Lung (tissue), 12 donors: Measurements from ENCODE around the gene TMEM263. TPM values are rescaled to one million over a fixed set of nuclear protein-coding genes. Genes with fewer than 3 reads are reported as not detected.

Source experiments
- ATAC-seq: fragments of 200-7000 bp; cut with Tn5 transposase; one replicate; pipeline ENCODE4 v1.9.1; 2020; ENCODE audit warnings: moderate number of reproducible peaks; ENCODE audit not compliant: insufficient read depth, low FRiP score
- DNase-seq, 3 donors: peaks; one replicate each; pipeline ENCODE4 v3.0.0-alpha.2; 2013 to 2017
- H3K27ac ChIP-seq, 2 donors: one replicate each; pipeline ENCODE4 v1.5.1; 2013; ENCODE audit warnings: mild to moderate bottlenecking in 2 of 2, moderate library complexity in 2 of 2, control low read depth in 1 of 2, inconsistent platforms in 1 of 2, low read depth in 1 of 2, low read length in 1 of 2
- H3K27me3 ChIP-seq, 3 donors: one replicate each; pipeline ENCODE4 v1.5.1; 2013; ENCODE audit warnings: low read length in 2 of 3; ENCODE audit not compliant: control insufficient read depth in 3 of 3, insufficient read depth in 3 of 3
- H3K36me3 ChIP-seq, 4 donors: one replicate each; pipeline ENCODE4 v1.5.1; 2013; ENCODE audit warnings: low read length in 4 of 4, mild to moderate bottlenecking in 1 of 4, moderate library complexity in 1 of 4; ENCODE audit not compliant: control insufficient read depth in 4 of 4, insufficient read depth in 4 of 4
- H3K4me1 ChIP-seq, 5 donors: one replicate each; pipeline ENCODE4 v1.5.1; 2013; ENCODE audit warnings: low read length in 5 of 5, mild to moderate bottlenecking in 2 of 5, moderate library complexity in 1 of 5; ENCODE audit not compliant: control insufficient read depth in 5 of 5, insufficient read depth in 5 of 5
- H3K4me3 ChIP-seq: one replicate; pipeline ENCODE4 v1.5.1; 2013; ENCODE audit warnings: mild to moderate bottlenecking, control low read depth, moderate library complexity
- H3K9ac ChIP-seq, 2 donors: one replicate each; pipeline ENCODE4 v1.5.1; 2013; ENCODE audit warnings: low read length in 2 of 2, control low read depth in 1 of 2; ENCODE audit not compliant: insufficient read depth in 1 of 2
- H3K9me3 ChIP-seq, 4 donors: one replicate each; pipeline ENCODE4 v1.5.1; 2013; ENCODE audit warnings: low read length in 3 of 4, mild to moderate bottlenecking in 1 of 4, moderate library complexity in 1 of 4; ENCODE audit not compliant: control insufficient read depth in 4 of 4, insufficient read depth in 3 of 4
- CTCF ChIP-seq: IDR thresholded peaks from 2 replicates; pipeline ENCODE4 v1.5.1; 2012; ENCODE audit warnings: mild to moderate bottlenecking; ENCODE audit errors: control extremely low read depth, extremely low read depth
- WGBS, 2 donors: extraction: QIAGEN DNeasy Blood & Tissue Kit; methylation state at CpG; one replicate each; pipeline ENCODE4 v1.1.7; 2013; 5-methylcytosine and 5-hydroxymethylcytosine counted together
- polyA plus RNA-seq, 2 donors: library from polyadenylated mRNA; stranded (reverse); fragments of 200-250 nt; gene quantifications; one replicate each; pipeline ENCODE4 v1.2.1, GENCODE V29; 2013
- total RNA-seq, 2 donors: library from RNA; depleted of rRNA in 1 of 2; stranded (reverse); fragments of >200 nt in 1 of 2; gene quantifications; one replicate each; pipeline ENCODE4 v1.2.1, GENCODE V29; 2014 to 2021
- donor health status: control.
- donor health status: control.
- donor health status: Bipolar disorder and iron deficiency.
- donor health status: healthy.
- donor health status: DM: yes; HTN: yes; CAD: no.

TMEM263 gene
- total and polyA plus RNA-seq, 4 donors, result 9.6 to 73.9 (median 22.2) TPM

DNA sequence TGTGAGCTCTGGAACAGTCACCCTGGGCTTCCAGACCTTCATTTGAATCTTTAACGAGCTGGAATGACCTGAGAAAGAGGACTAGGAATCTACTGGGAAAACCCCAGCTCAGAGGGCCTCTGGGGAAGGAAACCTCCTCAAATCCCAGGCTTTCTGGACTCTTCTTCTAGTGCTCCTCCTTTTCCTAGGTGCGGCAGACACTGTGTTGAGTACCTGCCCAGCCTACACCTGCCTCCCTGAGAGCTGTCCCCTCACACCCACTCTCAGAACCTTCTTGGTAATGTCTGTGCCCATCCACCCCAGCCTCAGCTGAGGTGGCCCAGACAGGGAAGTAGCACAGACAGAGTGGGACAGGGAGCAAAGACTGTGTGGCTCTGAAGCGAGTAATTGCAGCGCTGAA lies 47.9 kb upstream of the TMEM263 start:
- ATAC-seq (no peak), DNase-seq (no peak)
- no peak overlapping the region for H3K27ac ChIP-seq
- H3K4me1 ChIP-seq, result peaks cover 0 to 7% (median 0%) of the 10 kb centered on the region in 5 donors
- no peaks in the 10 kb centered on the region for H3K36me3 ChIP-seq
- H3K27me3 ChIP-seq, result peaks cover 0 to 9% (median 0%) of the 10 kb centered on the region in 3 donors
- TF ChIP-seq CTCF, result no peak
- 72 to 78% methylated on average over 4 of the region's 4 CpGs for WGBS, 2 donors
- H3K9ac ChIP-seq, result no peak overlapping the region
- H3K4me3 ChIP-seq, result no peak overlapping the region
- H3K9me3 ChIP-seq, result no peaks in the 10 kb centered on the region

DNA sequence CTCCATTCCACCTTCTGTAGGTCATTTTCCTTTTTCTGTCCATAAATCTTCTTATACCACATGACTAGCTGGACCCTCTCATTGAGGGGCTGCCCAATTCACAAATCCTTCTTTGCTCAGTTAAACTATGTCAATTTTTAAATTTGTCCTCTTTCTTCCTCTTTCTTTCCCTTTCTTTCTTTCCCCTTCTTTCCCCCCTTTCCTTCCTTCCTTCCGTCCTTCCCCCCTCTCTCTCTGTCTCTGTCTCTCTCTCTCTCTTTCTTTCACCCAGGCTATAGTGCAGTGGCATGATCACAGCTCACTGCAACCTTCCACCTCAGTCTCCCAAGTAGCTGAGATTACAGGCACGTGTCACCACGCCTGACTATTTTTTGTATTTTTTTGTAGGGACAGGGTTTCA lies 47.1 kb upstream of the TMEM263 start:
- H3K27me3 ChIP-seq, result peaks cover 0 to 4% (median 0%) of the 10 kb centered on the region in 3 donors

DNA sequence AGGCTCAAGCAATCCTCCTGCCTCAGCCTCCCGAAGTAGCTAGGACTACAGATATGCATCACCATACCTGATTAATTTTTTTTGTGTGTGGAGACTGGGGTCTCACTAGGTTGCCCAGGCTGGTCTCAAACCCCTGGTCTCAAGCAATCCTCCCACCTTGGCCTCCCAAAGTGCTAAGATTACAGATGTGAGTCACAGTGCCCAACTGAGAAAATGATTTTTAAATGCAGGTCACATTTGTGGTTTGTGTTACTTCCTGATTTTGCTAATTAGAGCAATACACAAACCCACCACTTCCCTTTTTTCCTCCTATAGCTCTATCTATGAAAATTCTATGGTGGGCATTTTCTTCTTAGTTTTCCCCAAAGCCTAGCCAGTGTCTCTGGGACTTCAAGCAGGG lies 45.5 kb upstream of the TMEM263 start:
- H3K36me3 ChIP-seq, result no peaks in the 10 kb centered on the region
- no peaks in the 10 kb centered on the region for H3K27me3 ChIP-seq
- no peak for DNase-seq
- no peak overlapping the region for H3K9ac ChIP-seq
- no peak overlapping the region for H3K27ac ChIP-seq
- no peaks in the 10 kb centered on the region for H3K4me1 ChIP-seq
- WGBS, 2 donors, result 92 to 93% methylated on average over 1 of the region's 1 CpG
- no peaks in the 10 kb centered on the region for H3K9me3 ChIP-seq
- TF ChIP-seq CTCF, result no peak
- no peak for ATAC-seq
- no peak overlapping the region for H3K4me3 ChIP-seq

More for the DNA sequence above, 47.1 kb upstream of the TMEM263 start:
- no peaks in the 10 kb centered on the region for H3K9me3 ChIP-seq
- TF ChIP-seq CTCF, result no peak
- ATAC-seq (no peak), DNase-seq (no peak)
- WGBS, 2 donors, result 81 to 82% methylated on average over 3 of the region's 3 CpGs
- H3K27ac ChIP-seq, result no peak overlapping the region
- no peaks in the 10 kb centered on the region for H3K4me1 ChIP-seq
- H3K36me3 ChIP-seq, result no peaks in the 10 kb centered on the region
- no peak overlapping the region for H3K9ac ChIP-seq
- H3K4me3 ChIP-seq, result no peak overlapping the region

GRCh38 chr12:106911581-106911980 lies 44.1 kb upstream of the TMEM263 start:
- H3K27me3 ChIP-seq, result no peaks in the 10 kb centered on the region
- ATAC-seq (no peak), DNase-seq (no peak)
- H3K4me3 ChIP-seq, result no peak overlapping the region
- WGBS, 2 donors, result 73 to 85% methylated on average over 6 of the region's 6 CpGs
- no peak for TF ChIP-seq CTCF
- H3K9ac ChIP-seq, result no peak overlapping the region
- H3K36me3 ChIP-seq, result no peaks in the 10 kb centered on the region
- H3K27ac ChIP-seq, result no peak overlapping the region
- H3K4me1 ChIP-seq, result no peaks in the 10 kb centered on the region
- no peaks in the 10 kb centered on the region for H3K9me3 ChIP-seq
